Measurements from ENCODE around the gene SLC16A1.
"Not testable (repeated sequence)": the region's sequence is repeated elsewhere in the genome, so short reads cannot be mapped to it uniquely, and the experiment has no call there.

Gene SLC16A1

DNA sequence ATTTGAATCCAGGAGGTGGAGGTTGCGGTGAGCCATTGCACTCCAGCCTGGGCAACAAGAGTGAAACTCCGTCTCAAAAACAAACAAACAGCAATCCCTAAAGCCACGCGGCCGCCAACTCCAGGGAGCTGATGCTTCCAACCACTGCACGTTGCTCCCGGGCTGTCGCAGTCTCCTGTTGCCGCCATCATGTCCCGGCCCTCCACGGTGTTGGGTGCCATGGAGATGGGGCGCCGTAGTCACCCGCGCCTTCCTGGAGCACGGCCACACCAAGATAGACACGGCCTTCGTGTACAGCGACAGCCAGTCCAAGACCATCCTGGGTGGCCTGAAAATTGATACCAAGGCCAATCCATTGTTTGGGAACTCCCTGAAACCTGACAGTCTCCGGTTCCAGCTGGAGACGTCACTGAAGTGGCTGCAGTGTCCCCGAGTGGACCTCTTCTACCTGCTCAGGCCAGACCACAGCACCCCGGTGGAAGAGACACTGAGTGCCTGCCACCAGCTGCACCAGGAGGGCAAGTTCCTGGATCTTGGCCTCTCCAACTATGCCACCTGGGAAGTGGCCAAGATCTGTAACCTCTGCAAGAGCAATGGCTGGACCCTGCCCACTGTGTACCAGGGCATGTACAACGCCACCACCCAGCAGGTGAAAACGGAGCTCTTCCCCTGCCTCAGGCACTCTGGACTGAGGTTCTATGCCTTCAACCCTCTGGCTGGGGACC lies 32.6 kb downstream of the SLC16A1 start:
- DNase-seq: no peak

GRCh38 chr1:112911506-112912220 lies 44.3 kb downstream of the SLC16A1 start:
- DNase-seq: no peak

GRCh38 chr1:112909847-112910246 lies 46.1 kb downstream of the SLC16A1 start:
- no peak for DNase-seq

GRCh38 chr1:112906150-112906698 lies 49.8 kb downstream of the SLC16A1 start:
- DNase-seq: no peak

GRCh38 chr1:112905395-112906149 lies 50.4 kb downstream of the SLC16A1 start:
- no peak for DNase-seq

- DNase-seq: no peak
These were observed 51.1 kb downstream of the SLC16A1 start for GRCh38 chr1:112904831-112905261.

DNA sequence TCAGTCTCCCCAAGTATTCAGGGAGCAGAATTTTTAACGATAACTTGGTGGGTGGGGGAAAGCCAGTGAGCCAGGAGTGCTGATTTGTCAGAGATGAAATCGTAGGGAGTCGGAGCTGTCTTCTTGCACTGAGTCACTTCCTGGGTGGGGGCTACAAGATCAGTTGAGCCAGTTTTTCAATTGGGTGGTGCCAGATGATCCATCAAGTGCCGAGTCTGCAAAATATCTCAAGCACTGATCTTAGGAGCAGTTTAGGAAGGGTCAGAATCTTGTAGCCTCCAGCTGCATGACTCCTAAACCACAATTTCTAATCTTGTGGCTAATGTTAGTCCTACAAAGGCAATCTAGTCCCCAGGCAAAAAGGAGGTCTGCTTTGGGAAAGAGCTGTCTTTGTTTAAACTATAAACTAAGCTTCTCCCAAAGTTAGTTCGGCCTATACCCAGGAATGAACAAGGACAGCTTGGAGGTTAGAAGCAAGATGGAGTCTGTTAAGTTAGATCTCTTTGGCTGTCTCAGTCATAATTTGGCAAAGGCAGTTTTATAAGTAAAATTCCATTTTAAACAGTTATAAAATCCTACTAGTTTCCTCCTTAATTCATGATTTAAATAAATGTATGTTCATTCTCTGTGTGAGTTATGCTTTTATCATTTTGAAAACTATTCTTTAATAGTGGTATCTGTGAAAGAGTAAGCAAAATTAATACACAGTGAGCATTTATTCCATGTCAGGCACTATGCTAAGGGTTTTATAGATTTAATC lies 51.7 kb downstream of the SLC16A1 start:
- DNase-seq: no peak

GRCh38 chr1:112902221-112902620 lies 53.8 kb downstream of the SLC16A1 start:
- no peak for DNase-seq

GRCh38 chr1:112901387-112901786 lies 54.6 kb downstream of the SLC16A1 start:
- no peak for DNase-seq

DNA sequence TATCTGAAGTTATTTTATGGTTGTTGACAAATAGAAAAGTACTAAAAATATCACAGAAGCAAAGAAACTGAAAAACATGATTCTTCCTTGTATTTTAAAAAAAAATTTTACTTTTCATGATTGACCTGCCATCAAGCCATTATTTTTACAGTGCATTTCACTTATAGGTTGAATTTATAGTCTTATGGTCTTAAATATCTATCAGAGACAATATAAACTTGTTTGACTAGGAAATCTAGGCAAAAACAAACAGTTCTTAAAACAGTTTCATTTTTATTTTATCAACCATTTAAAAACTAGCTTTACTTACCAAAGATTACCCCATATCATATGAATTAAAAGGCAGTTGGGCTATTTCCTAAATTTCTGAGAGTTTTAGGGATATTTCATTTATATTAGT lies 59.2 kb downstream of the SLC16A1 start:
- no peak for DNase-seq

DNA sequence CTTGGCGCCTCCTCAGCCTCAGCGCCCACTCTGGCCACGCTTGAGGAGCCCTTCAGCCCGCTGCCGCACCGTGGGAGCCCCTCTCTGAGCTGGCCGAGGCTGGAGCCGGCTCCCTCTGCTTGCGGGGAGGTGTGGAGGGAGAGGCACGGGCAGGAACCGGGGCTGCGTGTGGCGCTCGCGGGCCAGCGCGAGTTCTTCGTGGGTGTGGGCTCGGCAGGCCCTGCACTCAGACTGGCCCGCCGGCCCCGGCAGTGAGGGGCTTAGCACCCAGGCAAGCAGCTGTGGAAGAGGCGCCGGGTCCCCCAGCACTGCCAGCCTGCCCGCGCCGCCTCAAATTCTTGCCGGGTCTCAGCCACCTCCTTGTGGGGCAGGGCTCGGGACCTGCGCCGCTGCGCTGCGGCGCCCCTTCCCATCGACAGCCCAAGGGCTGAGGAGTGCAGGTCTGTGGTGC lies 61.4 kb downstream of the SLC16A1 start:
- no peak for DNase-seq

GRCh38 chr1:112894010-112894292 lies 62.0 kb downstream of the SLC16A1 start:
- no peak for DNase-seq

GRCh38 chr1:112893288-112894009 lies 62.5 kb downstream of the SLC16A1 start:
- no peak for DNase-seq

DNA sequence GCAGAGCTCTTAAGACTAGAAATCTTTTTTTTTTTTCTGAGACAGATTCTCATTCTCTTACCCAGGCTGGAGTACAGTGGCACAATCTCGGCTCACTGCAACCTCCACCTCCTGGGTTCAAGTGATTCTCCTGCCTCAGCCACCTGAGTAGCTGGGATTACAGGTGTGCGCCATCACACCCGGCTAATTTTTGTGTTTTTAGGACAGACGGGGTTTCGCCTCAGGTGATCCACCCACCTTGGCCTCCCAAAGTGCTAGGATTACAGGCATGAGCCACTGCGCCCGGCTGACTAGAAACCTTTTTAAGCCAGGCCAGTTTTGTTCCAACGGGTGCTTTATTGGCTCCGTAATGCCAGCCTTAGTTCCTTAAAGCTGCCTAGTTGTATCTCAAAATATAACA lies 66.1 kb downstream of the SLC16A1 start:
- not testable (repeated sequence) for DNase-seq

DNA sequence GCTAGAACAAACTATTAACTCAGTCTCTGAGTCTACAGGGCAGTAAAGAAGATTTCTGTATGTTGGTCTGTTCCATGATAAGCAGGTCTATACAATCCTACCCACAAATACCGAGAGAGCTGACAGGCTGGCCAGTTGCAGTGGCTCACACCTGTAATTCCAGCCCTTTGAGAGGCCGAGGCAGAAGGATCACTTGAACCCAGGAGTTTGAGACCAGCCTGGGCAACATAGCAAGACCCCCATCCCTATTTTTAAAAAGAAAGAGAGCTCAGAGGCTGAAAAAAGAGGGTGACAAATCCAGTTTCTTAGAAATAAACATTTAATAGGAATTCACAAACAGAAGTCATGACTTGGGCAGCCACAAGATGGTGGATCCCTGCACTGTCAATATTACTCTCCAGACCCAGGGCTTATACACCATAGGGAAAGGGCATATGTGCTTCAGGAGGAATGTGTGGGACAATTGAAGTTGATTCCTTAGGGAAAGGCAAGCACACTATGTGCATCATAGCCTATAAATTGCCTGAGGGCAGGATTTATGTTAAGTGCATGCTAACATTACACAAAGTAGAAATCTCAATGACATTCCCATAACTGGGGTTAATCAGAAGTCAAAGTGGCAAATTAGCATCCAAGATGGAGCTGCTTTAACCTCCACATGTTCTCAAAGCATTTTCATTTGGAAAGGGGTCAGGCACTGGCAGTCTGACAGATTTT lies 66.8 kb downstream of the SLC16A1 start:
- no peak for DNase-seq

DNA sequence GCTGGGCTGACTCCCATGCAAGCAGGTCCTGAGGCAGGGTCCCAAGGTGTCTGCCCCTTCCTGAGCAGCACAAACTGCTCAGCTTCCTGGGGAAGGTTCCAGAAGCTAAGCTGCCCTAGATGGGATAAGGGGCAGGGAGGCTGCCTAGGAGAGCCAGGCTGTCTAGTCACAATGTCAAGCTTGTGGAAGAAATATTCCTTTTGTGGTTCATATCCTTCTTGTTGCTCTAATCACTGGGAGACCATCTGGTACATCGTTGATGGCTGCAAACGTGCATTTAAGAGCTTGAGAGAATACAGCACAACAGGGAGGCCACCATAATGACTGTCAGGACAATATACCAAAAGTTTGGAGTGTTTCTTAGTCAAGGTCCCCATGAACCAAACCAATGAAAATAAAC lies 67.4 kb downstream of the SLC16A1 start:
- no peak for DNase-seq

DNA sequence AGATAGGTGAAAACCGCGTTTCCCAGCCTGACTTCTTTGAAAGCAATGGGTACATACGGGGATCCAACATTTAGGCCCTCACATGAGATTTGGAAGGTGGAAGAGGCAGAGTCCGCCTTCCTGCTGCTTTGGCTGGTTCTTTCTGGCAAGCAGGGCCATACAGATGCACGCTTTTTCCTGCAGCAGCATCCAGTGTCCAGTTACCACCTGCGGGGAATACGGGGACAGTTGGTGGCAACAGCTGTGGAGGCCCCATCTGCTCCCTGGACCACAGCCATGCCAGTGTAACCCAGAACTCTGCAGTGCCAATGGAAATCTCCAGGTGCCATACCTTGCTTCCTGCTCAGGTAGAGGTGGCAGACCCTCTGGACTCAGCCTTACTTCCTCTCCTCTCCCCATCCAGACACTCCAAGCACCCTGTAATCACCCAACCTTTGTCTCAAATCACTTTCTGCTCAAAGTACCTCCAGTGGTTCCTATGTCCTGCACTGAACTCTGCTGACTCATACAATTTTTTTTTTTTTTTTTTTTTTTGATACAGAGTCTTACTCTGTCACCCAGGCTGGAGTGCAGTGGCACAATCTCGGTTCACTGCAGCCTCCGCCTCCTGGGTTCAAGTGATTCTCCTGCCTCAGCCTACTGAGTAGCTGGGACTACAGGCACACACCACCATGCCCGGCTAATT lies 68.3 kb downstream of the SLC16A1 start:
- DNase-seq: no peak

DNA sequence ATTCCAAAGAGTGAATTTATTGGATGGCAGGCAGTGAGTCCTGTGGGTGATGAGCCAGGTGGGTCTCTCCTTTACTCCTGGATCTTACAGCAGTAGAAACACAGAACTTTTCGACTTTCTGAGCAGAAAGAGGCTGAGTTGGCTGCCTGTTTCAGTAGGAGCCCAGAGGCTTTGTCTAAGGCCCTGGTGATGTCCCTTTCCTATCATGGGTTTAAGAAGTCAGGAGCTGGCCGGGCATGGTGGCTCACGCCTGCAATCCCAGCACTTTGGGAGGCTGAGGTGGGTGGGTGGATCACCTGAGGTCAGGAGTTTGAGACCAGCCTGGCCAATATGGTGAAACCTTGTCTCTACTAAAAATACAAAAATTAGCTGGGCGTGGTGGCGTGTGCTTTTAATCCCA lies 71.0 kb downstream of the SLC16A1 start:
- DNase-seq: not testable (repeated sequence)

DNA sequence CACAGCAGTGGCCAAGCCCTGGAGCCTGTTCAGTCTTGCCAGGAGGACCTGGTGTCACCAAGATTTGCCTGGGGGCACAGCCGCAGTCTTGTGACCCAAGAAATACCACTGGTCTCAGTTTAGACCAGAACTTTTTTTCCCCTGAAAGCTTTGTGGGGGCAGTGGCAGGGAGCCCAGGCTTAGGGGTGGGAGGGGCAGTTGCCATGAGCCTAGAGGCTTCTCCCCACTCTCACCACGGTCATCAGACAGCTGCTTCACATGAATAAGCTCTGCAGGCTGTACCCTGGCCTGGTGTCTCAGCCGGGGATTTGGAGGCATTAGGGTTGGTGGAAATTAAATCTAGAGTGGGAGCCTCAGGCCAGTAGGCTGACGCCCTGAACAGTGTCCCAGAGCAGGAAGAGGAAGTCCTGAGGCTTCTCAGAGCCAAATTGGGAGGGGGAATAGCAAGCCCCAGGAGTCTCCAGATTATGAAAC lies 73.7 kb downstream of the SLC16A1 start:
- DNase-seq: no peak

GRCh38 chr1:112881742-112882127 lies 74.3 kb downstream of the SLC16A1 start:
- DNase-seq: no peak

DNA sequence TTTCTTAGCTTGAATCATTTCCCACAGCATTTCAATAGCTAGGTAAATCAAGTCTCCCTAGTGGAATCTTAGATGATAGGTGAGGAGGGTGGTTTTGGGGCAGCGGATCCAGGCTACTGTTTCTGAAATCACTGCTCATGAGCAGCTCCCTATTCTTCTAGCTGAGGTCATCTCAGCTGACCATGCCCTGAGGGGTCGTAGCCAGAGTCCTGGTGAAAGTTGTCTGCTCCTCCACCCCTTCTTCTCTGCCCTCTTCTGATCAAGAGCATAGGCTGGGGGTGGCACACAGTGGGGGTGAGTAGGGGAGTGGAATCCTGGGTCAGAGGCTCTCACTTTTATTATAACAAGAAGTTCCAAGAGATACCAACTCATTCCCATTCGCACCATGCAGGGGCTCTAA lies 76.2 kb downstream of the SLC16A1 start:
- DNase-seq: no peak

Data from NCI-H1105 (cell line).